ENCODE data around the gene BTLA. TPM values are rescaled to one million over a fixed set of nuclear protein-coding genes. Genes with fewer than 3 reads are reported as not detected.

BTLA gene
- total and polyA plus RNA-seq, 10 of the 15 experiments (the other 5 are each of a cell fraction or from before 2014, with no cell fraction given): 55.4 to 134 (median 84.2) TPM

DNA sequence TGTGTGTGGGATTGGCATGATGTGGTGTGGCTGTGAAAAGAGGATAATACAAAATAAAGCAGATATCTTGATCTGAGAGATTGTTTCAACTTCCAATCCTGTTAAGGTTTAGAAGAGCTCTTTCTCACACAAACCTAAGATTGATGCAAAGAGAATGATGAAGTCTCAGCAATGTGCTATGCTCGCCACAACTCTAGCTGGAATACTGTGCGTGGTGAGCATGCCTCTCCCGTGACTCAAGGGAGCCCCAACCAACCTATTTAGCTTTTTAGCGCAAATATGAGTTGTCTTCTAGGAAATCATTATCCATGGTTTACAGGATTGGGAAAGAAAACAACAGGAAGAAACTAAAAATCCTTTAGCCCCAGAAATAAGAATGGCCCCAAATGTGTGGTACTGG, 28.5 kb downstream of the BTLA start:
- peaks cover 6 to 50% of the 10 kb centered on the region in 2 experiments for H3K36me3 ChIP-seq (ENCODE audit: control insufficient read depth in 2 of 2, insufficient read depth in 2 of 2, low read length in 1 of 2)
- H4K20me1 ChIP-seq (ENCODE audit: control insufficient read depth, insufficient read depth): no peaks in the 10 kb centered on the region
- in situ Hi-C loops (cut with MboI) (no loop called here), intact Hi-C loops (cut with micrococcal nuclease; ENCODE audit: unreplicated experiment) (no loop called here)
- H2AFZ ChIP-seq (ENCODE audit: control insufficient read depth, low read depth, low read length): no peak overlapping the region
- BruUV-seq (replicated peaks): no TSS peak
- TF ChIP-seq DPF2 (IDR thresholded peaks at IDR 0.05): no peak
- no peak for TF ChIP-seq KDM1A (IDR thresholded peaks at IDR 0.05; ENCODE audit: borderline replicate concordance)
- TF ChIP-seq, protein P1, sequence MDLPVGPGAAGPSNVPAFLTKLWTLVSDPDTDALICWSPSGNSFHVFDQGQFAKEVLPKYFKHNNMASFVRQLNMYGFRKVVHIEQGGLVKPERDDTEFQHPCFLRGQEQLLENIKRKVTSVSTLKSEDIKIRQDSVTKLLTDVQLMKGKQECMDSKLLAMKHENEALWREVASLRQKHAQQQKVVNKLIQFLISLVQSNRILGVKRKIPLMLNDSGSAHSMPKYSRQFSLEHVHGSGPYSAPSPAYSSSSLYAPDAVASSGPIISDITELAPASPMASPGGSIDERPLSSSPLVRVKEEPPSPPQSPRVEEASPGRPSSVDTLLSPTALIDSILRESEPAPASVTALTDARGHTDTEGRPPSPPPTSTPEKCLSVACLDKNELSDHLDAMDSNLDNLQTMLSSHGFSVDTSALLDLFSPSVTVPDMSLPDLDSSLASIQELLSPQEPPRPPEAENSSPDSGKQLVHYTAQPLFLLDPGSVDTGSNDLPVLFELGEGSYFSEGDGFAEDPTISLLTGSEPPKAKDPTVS (IDR thresholded peaks at IDR 0.05; ENCODE audit: low read depth, low read length): no peak
- no peak for TF ChIP-seq FOXK2 (IDR thresholded peaks at IDR 0.05)
- TF ChIP-seq FOS (IDR thresholded peaks at IDR 0.05; ENCODE audit: borderline replicate concordance, extremely low read depth, insufficient read length): no peak
- TF ChIP-seq GABPA (IDR thresholded peaks at IDR 0.05; ENCODE audit: low read depth): no peak
- no peak for TF ChIP-seq RAD21 (IDR thresholded peaks at IDR 0.05; ENCODE audit: insufficient read depth, low read depth, low read length)
- ATAC-seq: no peak
- ChIA-PET CTCF (interaction anchor here (0.9 to 1.5 kb wide), 2 partner anchors 13 to 30 kb away, joined by 3 to 4 read pairs; no protein-coding TSS in a partner anchor), POLR2A (interaction anchor here (1.7 kb wide), 1 partner anchor 13 kb away, joined by 4 read pairs; no protein-coding TSS in a partner anchor), SMC1A (ENCODE audit: uncharacterized antibody, unreplicated experiment) (interaction anchor here (0.6 to 2.0 kb wide), 5 partner anchors 13 to 177 kb away, joined by 3 to 7 read pairs (median 3); no protein-coding TSS in a partner anchor), RAD21 (ENCODE audit: unreplicated experiment) (interaction anchor here (1.3 to 15.4 kb wide), 3 partner anchors 25 to 62 kb away, joined by 3 to 262 read pairs (median 4); partner anchors contain the start of gene BTLA)
- whole genome bisulfite sequencing (ENCODE audit: insufficient coverage, insufficient replicate concordance, low lambda C conversion rate, missing lambda C conversion rate): 99% methylated on average over 4 of the region's 4 CpGs
- no peak overlapping the region for H3K27ac ChIP-seq (ENCODE audit: control insufficient read depth, insufficient read depth)
- H3K9me3 ChIP-seq (replicated peaks; ENCODE audit: control insufficient read depth, insufficient read depth, low read length): peaks cover 9% of the 10 kb centered on the region
- H3K4me2 ChIP-seq (ENCODE audit: control insufficient read depth, insufficient read depth): no peak overlapping the region
- no peaks in the 10 kb centered on the region for H3K27me3 ChIP-seq (replicated peaks in 1 of 2; ENCODE audit: control insufficient read depth in 2 of 2, insufficient read depth in 2 of 2, low read length in 1 of 2)
- H3K79me2 ChIP-seq (ENCODE audit: control insufficient read depth, insufficient read depth, low read length): peaks cover 59% of the 10 kb centered on the region
- FAIRE-seq: no peak
- no peak overlapping the region for H3K9ac ChIP-seq (ENCODE audit: control insufficient read depth, insufficient read depth, low read length)
- H3K4me3 ChIP-seq: no peak overlapping the region
- H3K4me1 ChIP-seq (ENCODE audit: control insufficient read depth, insufficient read depth, low read length): peaks cover 38% of the 10 kb centered on the region
- no peak for DNase-seq (ENCODE audit: low read depth, low spot score)
